HG02973 (cell line): ENCODE data around the gene MSLN.

ENCODE experiments used
- ATAC-seq: cut with Tn5 transposase; IDR thresholded peaks from one replicate; pipeline ENCODE4 v1.9.1; 2021; ENCODE audit warnings: moderate library complexity; ENCODE audit not compliant: unreplicated experiment

The MSLN gene

DNA sequence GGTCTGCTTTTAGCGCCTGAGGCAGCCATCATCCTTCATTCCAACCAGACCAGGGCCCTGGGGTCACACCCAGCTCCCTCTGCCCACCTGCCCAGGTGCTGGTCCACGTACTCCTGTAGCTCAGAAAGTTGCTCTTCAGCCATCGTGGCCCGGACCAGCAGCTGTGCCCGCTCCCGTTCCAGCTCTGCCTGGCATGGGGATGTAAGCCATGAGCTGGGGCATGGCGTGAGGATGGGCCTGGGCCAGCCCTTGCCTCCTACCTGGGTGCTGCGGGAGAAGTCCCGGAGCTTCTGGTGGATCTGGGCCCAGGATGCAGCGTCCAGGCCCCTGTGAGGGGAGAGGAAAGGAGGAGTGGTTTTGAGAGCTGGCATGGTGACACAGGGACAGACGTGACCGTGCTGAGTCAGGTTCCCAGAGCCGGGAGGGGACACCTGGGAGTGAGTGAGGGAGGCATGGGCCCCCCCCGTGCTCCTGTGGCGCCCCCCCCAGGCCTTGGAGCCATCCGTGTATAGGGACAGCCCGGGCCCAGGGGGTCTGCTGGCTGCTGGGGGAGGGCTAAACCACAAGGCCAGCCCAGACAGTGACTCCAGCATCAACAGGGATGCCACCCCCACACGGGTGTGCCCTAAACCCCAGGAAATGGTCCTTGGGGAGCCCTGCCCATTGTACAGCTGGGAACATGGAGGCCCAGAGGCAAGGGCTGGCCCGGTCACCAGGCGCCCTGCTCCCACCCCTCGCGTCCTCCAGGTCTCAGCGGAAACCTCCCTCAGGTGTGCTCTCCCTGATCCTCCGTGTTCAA is 37.5 kb upstream of the MSLN start:
- ATAC-seq = no peak

DNA sequence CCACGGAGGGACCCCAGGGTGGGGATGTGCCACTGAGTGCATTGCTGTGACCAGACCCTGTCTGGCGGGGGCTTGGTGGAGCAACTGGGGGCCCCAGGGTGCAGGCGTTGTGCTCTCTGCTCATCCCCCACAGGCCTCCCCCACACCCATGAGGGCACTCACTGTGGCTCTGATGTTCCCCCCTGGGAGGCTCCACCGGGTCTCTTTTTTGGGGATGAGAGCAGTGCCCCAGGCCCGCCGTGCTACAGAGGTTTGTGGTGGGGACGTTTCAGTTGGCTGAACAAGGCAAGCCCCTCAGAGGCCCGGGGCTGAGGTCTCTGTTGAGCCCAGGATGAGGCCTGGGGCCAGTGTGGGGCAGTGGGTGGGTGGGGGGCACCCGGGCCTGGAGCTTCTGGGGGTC is 36.8 kb upstream of the MSLN start:
- no peak for ATAC-seq

DNA sequence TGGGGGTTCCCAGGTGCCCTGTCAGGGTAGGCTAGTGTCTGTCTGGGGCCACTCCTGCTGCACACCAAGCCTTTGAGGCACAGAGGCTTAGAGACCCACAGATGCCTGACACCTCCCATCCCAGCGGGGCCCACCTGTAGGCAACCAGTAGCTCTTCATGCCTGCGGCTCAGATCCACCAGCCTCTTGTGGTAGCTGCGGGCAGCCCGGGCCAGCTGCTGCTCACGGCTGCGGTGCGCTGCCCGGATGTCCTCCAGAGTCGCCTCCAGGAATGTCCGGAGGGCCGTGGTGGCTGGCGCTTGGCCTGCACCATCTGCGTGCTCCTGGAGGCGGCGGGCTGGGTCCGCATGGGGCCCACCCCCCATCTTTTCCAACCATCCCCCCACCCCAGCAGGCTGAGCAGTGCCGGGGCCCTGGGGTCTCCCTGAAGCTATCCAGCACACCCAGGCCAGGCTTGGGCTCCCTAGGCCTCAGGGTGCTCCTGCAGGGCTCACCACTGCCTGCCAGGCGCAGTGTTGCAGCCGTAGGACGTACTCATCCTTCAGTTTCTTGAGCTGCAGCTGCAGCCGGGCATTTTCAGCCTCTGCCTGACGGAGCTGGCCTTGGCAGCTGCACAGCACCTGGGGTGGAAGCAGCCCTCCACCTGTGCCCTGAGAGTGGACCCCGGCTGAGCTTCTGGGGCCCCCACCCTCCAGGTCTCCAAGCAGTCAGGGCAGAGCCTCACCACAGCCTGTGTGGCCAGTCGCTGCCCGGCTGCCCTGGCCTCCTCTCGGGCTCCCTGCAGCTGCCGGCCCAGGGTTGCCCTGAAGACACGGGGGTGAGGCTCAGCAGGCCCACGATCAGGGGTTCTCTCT is 36.1 kb upstream of the MSLN start:
- ATAC-seq = no peak

DNA sequence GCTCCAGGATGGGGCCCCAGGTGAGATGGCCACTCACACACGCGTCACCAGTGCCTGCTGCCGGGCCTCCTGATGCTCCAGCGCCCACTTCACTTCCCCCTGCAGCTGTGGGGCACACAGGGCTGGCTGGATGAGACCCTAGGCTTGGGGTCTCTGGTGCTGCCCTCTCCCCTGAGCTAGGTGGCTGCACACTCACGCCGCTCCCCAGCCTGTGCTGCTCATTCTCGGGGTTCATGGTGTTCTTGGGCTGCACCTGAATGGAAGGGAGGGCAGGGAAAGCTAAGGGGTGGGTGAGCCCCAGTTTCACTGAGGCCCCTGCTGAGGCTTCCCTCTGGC is 35.5 kb upstream of the MSLN start:
- no peak for ATAC-seq

DNA sequence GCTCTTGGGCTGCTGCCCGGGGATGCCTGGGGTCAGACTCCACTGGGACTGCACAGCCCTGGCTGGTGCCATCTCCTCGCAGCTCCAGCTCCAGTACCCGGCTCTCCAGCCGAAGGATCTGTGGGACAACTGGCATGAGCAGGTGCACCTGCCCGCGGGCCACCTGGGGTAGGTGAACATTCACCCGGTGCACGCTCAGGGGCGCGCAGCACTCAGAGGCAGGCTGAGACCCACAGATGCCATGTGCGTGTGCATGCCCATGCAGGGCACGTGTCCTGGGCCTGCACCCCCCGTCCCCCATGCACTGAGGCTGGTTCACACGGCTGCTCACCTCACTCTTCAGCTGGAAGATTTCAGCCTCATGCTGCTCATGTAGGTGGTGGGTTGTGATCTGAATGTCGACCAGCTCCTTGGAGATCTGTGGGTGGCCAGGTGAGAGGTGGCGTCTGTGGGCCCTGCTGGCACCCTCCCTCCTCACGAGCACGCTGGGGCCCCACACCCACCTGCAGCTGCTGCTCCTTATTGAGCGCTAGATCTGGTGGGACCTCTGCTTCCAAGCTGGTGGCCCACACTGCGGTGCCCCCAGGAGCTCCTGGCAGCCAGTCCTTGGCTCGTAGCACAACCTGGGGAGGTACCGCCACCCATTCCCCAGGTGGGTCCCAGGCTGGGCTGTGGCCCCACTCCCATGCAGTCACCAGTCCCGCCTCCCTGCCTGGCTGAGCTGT is 34.9 kb upstream of the MSLN start:
- ATAC-seq = no peak

DNA sequence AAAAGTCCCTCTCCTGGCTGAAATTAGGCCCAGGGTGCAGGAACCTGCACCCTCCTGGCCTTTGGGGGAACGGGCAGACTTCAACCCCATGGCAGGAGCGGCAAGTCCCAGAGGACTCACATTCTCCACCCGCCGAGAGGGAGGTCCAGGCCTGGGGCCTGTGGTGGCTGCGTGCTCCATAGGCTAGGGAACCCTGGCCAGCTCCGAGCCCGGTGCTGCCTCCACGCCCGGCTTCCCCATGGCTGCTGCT is 34.4 kb upstream of the MSLN start:
- no peak for ATAC-seq

DNA sequence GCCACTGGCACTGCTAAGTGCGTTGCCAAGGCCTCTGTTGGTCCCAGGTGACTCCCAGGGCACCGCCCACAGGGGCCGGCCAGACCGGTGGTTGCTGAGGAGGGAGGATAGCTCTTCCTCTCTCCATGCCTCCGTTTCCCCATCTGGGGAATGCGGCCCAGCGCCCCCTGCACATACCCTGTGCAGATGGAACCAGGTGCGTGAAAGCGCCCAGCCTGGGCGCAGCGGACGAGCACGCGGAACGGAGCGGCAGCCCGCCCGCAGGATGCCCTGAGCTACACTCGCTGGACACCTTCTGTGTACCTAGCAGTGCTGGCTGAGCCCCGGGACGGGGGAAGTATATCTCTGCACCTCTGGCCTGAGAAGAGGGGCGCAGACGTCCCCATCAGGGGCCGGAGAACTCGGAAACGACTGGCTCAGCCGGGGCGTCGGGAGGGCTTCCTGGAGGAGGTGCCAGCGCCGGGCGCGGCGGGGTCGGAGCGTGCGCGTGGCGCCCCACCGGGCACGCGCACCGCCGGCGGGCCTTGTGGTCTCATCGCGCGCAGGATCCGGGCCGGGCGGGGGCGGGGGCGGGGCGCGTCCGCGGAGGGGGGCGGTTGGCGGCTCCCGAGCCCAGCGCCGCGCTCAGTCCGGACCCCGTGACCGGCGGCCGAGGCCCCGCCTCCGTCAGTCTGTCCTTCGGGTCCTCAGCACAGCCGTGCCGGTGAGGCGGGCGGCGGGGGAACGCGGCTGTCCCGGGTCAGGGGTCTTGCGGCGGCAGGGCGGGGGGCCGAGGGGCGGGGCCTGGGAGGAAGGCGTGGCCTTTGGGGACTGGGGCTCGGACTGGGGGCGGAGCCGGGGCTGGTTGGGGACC is 33.9 kb upstream of the MSLN start, which contains the start of the genes CCDC78 and HAGHL:
CCDC78 (minus strand) TSS at position 6 of the 853 bp plus-strand sequence. CDS start 76 bp downstream, outside the sequence.
HAGHL (plus strand) TSS at position 669 of the 853 bp plus-strand sequence. CDS start 404 bp downstream, outside the sequence.
- no peak for ATAC-seq

DNA sequence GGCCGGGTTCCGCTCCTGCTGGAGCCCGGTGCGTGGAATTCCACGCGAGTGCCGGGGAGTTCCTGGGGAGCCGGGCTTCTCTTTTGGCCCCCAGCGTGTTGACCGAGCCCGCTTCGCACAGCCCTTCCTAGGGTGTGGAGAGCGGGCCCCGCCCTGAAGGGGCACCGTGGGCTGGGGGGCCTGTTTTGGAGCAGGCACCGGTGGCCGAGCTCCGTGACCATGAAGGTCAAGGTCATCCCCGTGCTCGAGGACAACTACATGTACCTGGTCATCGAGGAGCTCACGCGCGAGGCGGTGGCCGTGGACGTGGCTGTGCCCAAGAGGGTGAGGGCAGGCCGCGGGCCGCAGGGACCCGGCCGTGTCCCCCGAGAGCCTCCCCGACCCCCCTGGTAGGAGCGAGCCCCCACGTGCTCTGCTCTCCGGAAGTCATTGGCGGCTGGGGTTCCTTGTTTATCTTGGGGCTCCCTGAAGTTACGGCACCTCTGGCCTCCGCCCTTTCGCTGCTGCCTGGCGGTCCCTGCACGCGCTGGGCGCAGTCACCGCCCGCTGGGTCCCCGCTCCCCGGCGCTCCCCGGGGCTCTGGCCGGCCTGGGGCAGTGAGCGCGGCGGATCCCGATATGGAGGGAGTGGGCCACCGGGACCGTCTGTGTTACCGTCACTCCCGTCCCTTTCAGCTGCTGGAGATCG is 33.1 kb upstream of the MSLN start:
- ATAC-seq = no peak

DNA sequence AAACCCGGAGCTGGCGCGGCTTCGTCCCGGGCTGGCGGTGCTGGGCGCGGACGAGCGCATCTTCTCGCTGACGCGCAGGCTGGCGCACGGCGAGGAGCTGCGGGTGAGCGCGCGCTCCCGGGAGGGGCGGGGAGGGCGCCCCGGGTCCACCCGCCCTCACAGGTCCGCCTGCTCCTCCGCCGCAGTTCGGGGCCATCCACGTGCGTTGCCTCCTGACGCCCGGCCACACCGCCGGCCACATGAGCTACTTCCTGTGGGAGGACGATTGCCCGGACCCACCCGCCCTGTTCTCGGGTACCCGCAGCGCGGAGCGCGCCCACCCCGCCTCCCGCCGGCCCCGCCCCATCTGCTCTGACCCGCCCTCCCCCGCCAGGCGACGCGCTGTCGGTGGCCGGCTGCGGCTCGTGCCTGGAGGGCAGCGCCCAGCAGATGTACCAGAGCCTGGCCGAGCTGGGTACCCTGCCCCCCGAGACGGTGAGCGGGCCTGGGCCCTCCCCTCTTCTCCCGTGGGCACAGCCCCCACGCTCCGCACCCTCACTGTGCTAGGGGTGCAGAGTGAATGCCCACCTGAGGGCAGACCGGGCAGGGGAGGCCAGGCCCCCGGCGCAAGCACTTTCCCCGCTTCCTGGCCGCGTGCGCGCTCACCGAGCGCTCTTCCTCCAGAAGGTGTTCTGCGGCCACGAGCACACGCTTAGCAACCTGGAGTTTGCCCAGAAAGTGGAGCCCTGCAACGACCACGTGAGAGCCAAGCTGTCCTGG is 32.2 kb upstream of the MSLN start:
- no peak for ATAC-seq

DNA sequence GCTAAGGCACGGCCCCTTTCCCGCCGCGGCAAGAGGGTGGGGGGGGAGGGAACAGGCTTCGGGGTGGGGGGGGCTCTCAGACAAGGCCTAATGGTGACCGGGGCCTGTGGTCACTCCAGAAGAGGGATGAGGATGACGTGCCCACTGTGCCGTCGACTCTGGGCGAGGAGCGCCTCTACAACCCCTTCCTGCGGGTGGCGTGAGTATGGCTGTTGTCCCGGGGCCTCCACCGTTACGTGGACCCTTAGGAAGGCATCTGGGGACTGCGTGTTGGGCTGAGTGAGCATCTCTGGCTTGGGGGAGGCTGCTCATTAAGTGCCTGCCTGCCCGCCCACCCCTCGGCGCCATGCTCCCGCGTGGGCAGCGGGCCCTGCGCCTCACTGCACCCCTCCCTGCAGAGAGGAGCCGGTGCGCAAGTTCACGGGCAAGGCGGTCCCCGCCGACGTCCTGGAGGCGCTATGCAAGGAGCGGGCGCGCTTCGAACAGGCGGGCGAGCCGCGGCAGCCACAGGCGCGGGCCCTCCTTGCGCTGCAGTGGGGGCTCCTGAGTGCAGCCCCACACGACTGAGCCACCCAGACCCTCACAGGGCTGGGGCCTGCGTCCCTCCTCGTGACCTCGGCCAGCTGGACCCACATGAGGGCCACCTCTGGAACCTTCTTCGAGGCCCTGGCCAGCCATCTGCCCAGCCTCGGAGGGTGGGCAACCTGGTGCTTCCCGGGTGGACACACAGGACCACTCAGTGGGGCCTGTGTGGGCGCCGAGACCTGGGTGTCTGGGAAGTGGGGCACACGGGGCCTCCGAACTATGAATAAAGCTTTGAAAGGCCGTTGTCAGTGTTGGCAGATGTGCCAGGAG is 31.4 kb upstream of the MSLN start:
- no peak for ATAC-seq

DNA sequence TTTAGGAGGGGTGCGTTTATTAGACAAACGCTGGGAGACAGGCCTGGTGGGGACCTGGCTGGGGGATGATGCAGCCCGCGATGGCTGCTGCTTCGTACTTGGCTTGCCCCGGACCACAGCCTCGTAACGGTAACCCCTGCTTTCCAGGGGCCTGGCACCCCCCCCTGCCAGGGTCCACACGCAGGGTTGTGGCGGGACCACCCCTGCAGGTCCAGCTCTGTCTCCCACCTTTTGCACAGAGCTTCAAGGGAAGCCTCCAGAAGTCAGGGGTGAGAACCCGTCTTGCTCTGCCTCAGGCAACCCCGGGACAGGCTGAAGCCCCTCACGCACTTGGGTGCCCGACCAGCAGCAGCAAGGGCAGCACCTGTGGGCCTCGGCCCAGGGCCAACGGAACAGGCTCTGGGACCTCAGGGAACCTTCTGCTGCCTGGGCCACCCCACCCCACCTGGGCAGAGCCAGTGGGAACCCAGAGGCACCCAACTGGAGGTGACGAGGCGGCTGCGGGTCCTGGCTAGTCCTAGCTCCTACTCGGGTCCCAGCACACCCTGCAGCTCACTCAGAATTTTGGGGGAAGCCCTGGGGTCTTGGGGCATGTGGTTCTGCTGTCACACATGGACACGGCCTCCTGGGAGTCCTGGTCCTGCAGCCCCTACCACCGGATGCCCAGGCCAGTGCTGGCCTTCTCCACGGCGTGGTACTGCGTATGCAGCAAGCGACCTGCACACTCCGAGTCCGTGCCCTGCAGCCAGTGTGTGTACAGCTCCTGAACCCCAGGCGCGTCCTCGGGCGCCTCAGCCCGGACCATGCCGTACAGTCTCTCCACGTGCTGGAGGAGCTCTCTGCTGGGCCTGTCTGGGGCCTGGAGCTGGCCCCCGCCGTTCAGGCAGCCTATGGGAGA is 30.5 kb upstream of the MSLN start:
- no peak for ATAC-seq

DNA sequence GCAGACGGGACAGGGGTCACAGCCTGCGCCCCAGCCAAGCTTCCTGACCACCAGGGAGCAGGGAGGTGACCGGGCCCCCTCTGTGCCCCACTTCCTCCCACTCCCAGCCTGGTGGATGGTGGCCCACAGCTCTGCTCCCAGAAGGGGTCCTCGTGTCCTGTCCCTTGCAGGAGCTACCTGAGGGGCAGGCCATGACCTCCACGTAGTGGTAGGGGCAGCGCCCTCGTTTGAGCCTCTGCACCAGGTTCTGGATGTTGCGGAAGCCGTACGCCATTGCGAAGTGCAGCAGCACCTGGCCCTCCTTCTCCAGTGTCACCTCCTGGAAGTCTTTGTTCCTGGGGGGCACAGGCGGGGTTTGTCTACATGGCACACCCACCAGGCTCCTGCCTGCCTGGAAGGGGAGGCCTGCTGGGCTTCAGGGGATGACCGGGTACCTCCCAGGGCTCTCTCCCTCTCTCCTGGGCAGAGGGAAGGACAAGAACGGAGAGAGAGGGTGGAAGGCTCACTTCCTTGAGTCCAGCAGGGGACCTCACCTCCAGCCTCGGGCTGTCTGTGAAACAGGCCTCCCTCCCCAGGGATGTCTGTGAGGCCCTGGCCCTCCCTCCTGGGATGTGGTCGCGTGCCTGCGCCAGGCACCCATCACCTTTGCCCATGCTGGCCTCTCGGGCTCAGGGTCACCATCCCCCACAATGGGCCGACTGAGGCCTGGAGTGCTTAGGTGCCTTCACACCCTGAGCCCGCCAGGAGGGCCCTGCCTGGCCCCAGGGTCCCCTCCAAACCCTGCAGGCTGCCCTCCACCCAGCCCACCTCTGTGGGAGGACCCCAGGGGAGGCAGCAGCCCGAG is 29.6 kb upstream of the MSLN start:
- ATAC-seq = no peak

DNA sequence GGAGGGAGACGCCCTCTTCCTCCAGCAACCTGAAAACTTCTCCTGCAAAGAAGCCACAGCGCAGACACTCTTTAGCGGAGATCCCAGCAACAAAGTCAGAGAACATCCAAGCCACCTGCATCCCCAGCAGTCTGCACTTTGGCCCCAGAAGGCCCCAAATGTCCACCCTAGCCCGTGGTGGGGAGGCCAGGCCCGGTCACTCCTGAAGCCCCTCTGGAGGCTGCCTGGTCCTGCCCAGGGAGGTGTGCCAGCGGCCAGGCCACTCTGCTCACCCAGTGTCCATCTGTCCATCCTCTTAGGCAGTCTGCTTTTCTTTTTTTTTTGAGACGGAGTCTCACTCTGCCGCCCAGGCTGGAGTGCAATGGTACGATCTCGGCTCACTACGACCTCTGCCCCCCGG is 28.2 kb upstream of the MSLN start:
- no peak for ATAC-seq

DNA sequence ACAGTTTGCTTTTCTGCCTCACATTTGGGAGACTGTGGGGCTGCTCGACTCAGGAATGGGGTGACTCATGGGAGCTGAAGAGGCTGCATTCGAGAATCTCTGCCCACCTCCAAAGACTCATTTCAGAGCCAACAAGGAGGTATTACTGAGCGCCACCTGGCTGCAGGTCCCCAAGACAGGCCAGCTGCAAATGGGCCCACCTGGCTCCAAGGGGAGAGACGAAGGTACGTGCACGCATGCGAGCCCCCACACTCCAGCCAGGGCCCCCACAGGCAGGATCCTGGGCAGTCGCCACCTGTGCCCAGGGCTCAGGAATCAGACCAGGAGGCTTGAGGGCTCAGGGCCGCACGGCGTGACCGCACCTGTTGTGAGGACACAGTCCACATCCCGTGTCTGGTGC is 27.6 kb upstream of the MSLN start:
- no peak for ATAC-seq

DNA sequence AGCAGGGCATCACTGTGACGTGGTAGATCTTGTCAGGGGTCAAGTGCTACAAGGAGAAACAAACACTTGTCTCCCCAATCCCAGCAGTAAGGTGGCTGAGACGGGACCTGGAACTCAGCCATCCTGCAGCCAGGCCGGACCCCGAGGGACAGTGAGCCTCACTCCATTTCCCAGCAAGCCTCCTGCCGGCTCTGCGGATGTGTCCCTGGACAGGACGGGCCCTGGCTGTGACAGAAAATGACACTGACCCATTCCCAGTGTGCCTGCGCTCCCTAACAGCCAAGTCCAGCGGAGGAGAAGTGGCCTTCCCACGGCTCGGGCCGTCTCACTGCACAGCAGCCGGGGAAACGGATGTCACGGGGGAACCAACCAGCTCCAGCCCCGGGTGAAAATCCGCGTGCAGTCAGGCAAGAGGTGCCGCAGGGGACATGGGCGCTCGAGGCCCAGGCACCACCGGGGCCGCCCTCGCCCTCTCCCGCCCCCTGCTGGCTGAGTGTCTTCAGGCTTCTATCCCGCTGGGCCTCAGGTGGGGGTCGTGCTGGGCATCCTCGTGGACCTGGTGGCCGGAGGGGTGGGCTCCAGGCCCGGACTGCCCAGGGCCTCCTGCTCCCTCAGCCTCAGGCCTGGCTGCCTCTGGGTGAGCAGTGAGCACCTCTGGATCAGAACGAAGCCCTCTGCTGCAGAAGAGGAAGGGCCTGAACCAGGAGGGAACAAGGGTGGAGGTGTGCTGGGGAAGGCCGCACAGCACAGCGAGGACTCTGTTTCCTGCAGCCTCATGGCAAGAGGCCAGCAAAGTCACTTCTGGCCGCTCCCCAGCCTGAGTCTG is 26.9 kb upstream of the MSLN start:
- ATAC-seq = no peak
